OCI-LY1 (cell line): ENCODE measurements around the gene GID8.

ENCODE experiments used
- CTCF ChIP-seq: fragments of 200-600 bp; sonication (generic), shearing (Covaris generic); IDR thresholded peaks from 2 replicates; pipeline ENCODE4 v1.5.1; 2017; ENCODE audit warnings: mild to moderate bottlenecking, antibody characterized with exemption, low read length, moderate library complexity, mixed read lengths
- EZH2 ChIP-seq: fragments of 200-600 bp; sonication (generic), shearing (Covaris generic); IDR thresholded peaks from 2 replicates; pipeline ENCODE4 v1.8.0; 2017; ENCODE audit warnings: borderline replicate concordance, mixed run types, mild to moderate bottlenecking, antibody characterized with exemption, low read length, moderate library complexity, mixed read lengths

- TF ChIP-seq CTCF = no peak
- TF ChIP-seq EZH2 = no peak
Measured at GRCh38 chr20:62984666-62985443, 46.9 kb downstream of the GID8 start.
